A549 (cell line): ENCODE measurements around the gene MARCHF6. TPM values are rescaled to one million over a fixed set of nuclear protein-coding genes. Genes with fewer than 3 reads are reported as not detected.

Experiments used
- ATAC-seq, 2 experiments: fragments of 200-7000 bp in 1 of 2; fragments of >200 bp in 1 of 2; cut with Nextera tagmentation in 1 of 2; cut with Tn5 transposase in 1 of 2; 3 replicates each; pipeline versions ENCODE4 v1.8.0 to v1.9.1; 2018 to 2020; ENCODE audit warnings: mild to moderate bottlenecking in 1 of 2, moderate library complexity in 1 of 2
- CTCF ChIA-PET: fragments of 300-600 bp; sonication (Branson Sonifier 250); formaldehyde crosslinking; extraction: SDS; loops from one replicate; lab custom pipeline; 2021; ENCODE audit warnings: antibody characterized with exemption, inconsistent platforms; lab: Yijun Ruan, JAX
- POLR2A ChIA-PET: fragments of 350-600 bp; formaldehyde crosslinking; extraction: SDS; loops from one replicate; lab custom pipeline; 2021; ENCODE audit warnings: antibody characterized with exemption, inconsistent platforms; lab: Yijun Ruan, JAX
- DNase-seq, 2 experiments: peaks; one replicate each; pipeline versions ENCODE4 v3.0.0 to v3.0.0-alpha.2; 2011 to 2016; ENCODE audit warnings: low read depth in 1 of 2, low spot score in 1 of 2
- FAIRE-seq: peaks from 2 replicates; lab custom pipeline; 2011; peaks lifted over from hg19 to GRCh38; lab: Jason Lieb, UNC
- H3K27ac ChIP-seq, 2 experiments: fragments of >200 bp; sonication (Bioruptor Twin); formaldehyde crosslinking; 3 replicates each; pipeline ENCODE4 v1.5.1; 2016 to 2017
- H3K4me1 ChIP-seq: fragments of >200 bp; sonication (Bioruptor Twin); formaldehyde crosslinking; 3 replicates; pipeline ENCODE4 v1.6.1; 2016
- H3K4me2 ChIP-seq: fragments of >200 bp; sonication (Bioruptor Twin); formaldehyde crosslinking; 3 replicates; pipeline ENCODE4 v1.6.1; 2016
- H3K4me3 ChIP-seq: fragments of >200 bp; sonication (Bioruptor Twin); formaldehyde crosslinking; 3 replicates; pipeline ENCODE4 v1.5.1; 2016
- H3K9me3 ChIP-seq: fragments of >200 bp; sonication (Bioruptor Twin); formaldehyde crosslinking; 3 replicates; pipeline ENCODE4 v1.6.1; 2016
- CBX2 ChIP-seq: fragments of 200-600 bp; sonication (generic); IDR thresholded peaks from 2 replicates; pipeline ENCODE4 v1.6.1; 2016; ENCODE audit warnings: low read depth, mild to moderate bottlenecking, borderline replicate concordance
- CHD4 ChIP-seq: fragments of 200-600 bp; sonication (generic); IDR thresholded peaks from 2 replicates; pipeline ENCODE4 v1.6.1; 2016; ENCODE audit warnings: antibody characterized with exemption, mild to moderate bottlenecking, borderline replicate concordance
- EHF ChIP-seq: fragments of 250-450 bp; sonication (Bioruptor Pico); IDR thresholded peaks from 2 replicates; pipeline ENCODE4 v1.5.0; 2020; ENCODE audit warnings: mild to moderate bottlenecking
- ESRRA ChIP-seq: fragments of 150-350 bp; IDR thresholded peaks from 2 replicates; pipeline ENCODE4 v1.6.1; 2014; ENCODE audit warnings: mild to moderate bottlenecking, low read length, borderline replicate concordance
- FOSB ChIP-seq: fragments of 250-450 bp; sonication (Bioruptor Pico); IDR thresholded peaks from 2 replicates; pipeline ENCODE4 v1.5.0; 2020; ENCODE audit warnings: mild to moderate bottlenecking, moderate library complexity
- HOXB13 ChIP-seq: fragments of 250-450 bp; sonication (Bioruptor Pico); IDR thresholded peaks from 2 replicates; pipeline ENCODE4 v1.5.0; 2020; ENCODE audit warnings: low read depth, mild to moderate bottlenecking, moderate library complexity
- KDM1A ChIP-seq: fragments of 200-600 bp; sonication (generic); IDR thresholded peaks from 2 replicates; pipeline ENCODE4 v1.6.1; 2016; ENCODE audit warnings: low read depth, mild to moderate bottlenecking
- MAZ ChIP-seq: fragments of 150-350 bp; IDR thresholded peaks from 2 replicates; pipeline ENCODE4 v1.6.1; 2014; ENCODE audit warnings: antibody characterized with exemption, low read depth, low read length, borderline replicate concordance
- NFE2L2 ChIP-seq: fragments of 150-350 bp; conservative IDR thresholded peaks from 2 replicates; pipeline ENCODE4 v1.6.1; 2014; ENCODE audit warnings: low read length
- NR3C1 ChIP-seq: fragments of >200 bp; sonication (Bioruptor Twin); formaldehyde crosslinking; IDR thresholded peaks from 3 replicates; pipeline ENCODE4 v1.6.1; 2017
- PHF8 ChIP-seq: fragments of 200-600 bp; sonication (generic); IDR thresholded peaks from 2 replicates; pipeline ENCODE4 v1.6.1; 2016; ENCODE audit warnings: low read depth, mild to moderate bottlenecking, antibody characterized with exemption, moderate library complexity, borderline replicate concordance
- POLR2AphosphoS2 ChIP-seq: conservative IDR thresholded peaks from 2 replicates; pipeline ENCODE4 v1.6.1; 2012; ENCODE audit warnings: low read length, improper control_type of control experiment, inconsistent platforms
- RAD21 ChIP-seq, 2 experiments: fragments of >200 bp in 1 of 2; sonication (Bioruptor Twin) in 1 of 2; formaldehyde crosslinking in 1 of 2; IDR thresholded peaks in 1 of 2; conservative IDR thresholded peaks in 1 of 2; 2 replicates in 1 of 2; 3 replicates in 1 of 2; pipeline ENCODE4 v1.6.1; 2012 to 2018; ENCODE audit warnings: inconsistent platforms in 1 of 2
- RNF2 ChIP-seq: fragments of 200-600 bp; sonication (generic); IDR thresholded peaks from 2 replicates; pipeline ENCODE4 v1.6.1; 2016; ENCODE audit warnings: low read depth, mild to moderate bottlenecking, antibody characterized with exemption, moderate library complexity, borderline replicate concordance
- SREBF2 ChIP-seq: fragments of 450-650 bp; IDR thresholded peaks from 2 replicates; pipeline ENCODE4 v1.6.1; 2014; ENCODE audit warnings: mild to moderate bottlenecking, moderate library complexity
- ZC3H11A ChIP-seq: fragments of 450-650 bp; IDR thresholded peaks from 2 replicates; pipeline ENCODE4 v1.6.1; 2014; ENCODE audit warnings: antibody characterized with exemption, mild to moderate bottlenecking
- ZFP36 ChIP-seq: fragments of 450-650 bp; IDR thresholded peaks from 2 replicates; pipeline ENCODE4 v1.6.1; 2014; ENCODE audit warnings: borderline replicate concordance; ENCODE audit not compliant: partially characterized antibody
- WGBS: methylation state at CpG from one replicate; pipeline ENCODE4 v1.1.6; 2017; ENCODE audit errors: missing lambda C conversion rate; 5-methylcytosine and 5-hydroxymethylcytosine counted together
- polyA plus RNA-seq, 4 experiments: library from polyadenylated mRNA; depleted of rRNA in 3 of 4; stranded (reverse); fragments of >200 nt; fragmentation: RNase III in 1 of 4; extraction: RNeasy Plus Mini Kit Qiagen cat#74134 plus additional on column Dnase treatment in 1 of 4; gene quantifications; 2 replicates in 3 of 4; 3 replicates in 1 of 4; pipeline ENCODE4 v1.2.3, GENCODE V29; 2011 to 2017
- TF ChIP-seq, protein P1 (sequence below): IDR thresholded peaks from 2 replicates; pipeline ENCODE4 v1.6.1; 2012
- TF ChIP-seq, protein P2 (sequence below): fragments of >200 bp; sonication (Bioruptor Twin); formaldehyde crosslinking; IDR thresholded peaks from 3 replicates; pipeline ENCODE4 v1.6.1; 2016
- TF ChIP-seq, protein P3 (sequence below): fragments of 150-350 bp; IDR thresholded peaks from 2 replicates; pipeline ENCODE4 v1.6.1; 2014; ENCODE audit warnings: low read depth, mild to moderate bottlenecking, low read length
- TF ChIP-seq, protein P4 (sequence below): fragments of 250-450 bp; sonication (Bioruptor Pico); IDR thresholded peaks from 2 replicates; pipeline ENCODE4 v1.5.0; 2020; ENCODE audit warnings: low read depth, mild to moderate bottlenecking, moderate library complexity
- TF ChIP-seq, protein P5 (sequence below): IDR thresholded peaks from 2 replicates; pipeline ENCODE4 v1.6.1; 2012
- TF ChIP-seq, protein P6 (sequence below): fragments of 250-450 bp; sonication (Bioruptor Pico); IDR thresholded peaks from 2 replicates; pipeline ENCODE4 v1.5.0; 2021; ENCODE audit warnings: mild to moderate bottlenecking, moderate library complexity, borderline replicate concordance

MARCHF6 gene
- polyA plus RNA-seq, 2 of the 4 experiments (the other 2 are of a cell fraction) = 48.7 to 119 TPM

DNA sequence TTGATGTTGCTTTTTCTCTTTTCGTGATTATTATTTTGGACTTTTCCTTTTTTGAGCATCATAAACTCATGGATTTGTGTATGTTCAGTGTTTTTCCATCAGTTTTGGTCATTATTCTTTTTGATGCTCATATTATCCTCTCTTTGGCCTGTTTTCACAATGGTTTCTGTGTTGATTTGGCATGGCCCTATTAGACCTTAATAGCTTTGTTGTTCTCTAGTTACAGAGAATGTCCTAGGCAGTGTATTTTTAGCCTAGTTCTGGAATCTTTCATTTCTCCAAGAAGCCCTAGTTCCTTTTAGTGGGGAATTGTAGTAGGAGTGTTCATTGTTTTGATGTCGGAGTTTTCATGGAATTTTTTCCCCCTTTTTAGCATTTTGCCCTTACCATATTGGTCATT lies 46.9 kb downstream of the MARCHF6 start:
- DNase-seq (no peak), FAIRE-seq (no peak), ATAC-seq (no peak)
- Histone ChIP-seq H3K4me1 (peaks cover 6% of the 10 kb centered on the region; the same call in 2 of the 3 replicates), H3K4me2 (no peak overlapping the region), H3K27ac (no peak overlapping the region), H3K9me3 (no peaks in the 10 kb centered on the region), H3K4me3 (no peak overlapping the region)
- CTCF ChIA-PET = interaction anchor here (1.0 to 1.4 kb wide), 3 partner anchors 23 to 117 kb away, joined by 3 to 5 read pairs (median 3); no protein-coding TSS in a partner anchor
- TF ChIP-seq HOXB13 (CRISPR knock-in tag) (no peak), MAZ (no peak)
- 95% methylated on average over 2 of the region's 2 CpGs for WGBS
- POLR2A ChIA-PET = no interaction called here

DNA sequence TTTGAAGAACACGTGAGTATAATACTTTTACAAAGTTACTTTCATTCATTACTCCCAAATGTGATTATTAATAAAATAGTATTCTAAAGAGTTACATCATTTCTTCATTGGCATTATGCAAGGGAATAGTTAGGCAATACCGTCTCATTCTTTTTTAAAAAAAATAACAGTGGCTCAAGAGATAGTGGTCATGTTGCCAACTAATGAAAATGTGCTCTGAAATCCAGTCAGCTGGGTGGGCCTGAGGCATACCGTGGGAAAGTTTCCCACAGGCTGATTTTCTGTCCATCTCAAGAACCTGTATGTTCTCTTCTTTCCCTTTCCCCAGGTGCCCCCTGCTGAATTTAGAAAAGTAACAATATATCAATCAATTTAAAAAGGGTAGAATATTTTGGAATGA lies 47.3 kb downstream of the MARCHF6 start:
- CTCF ChIA-PET = interaction anchor here (1.0 to 1.4 kb wide), 2 partner anchors 43 to 117 kb away, joined by 3 read pairs; no protein-coding TSS in a partner anchor
- peaks cover 6% of the 10 kb centered on the region; the same call in 2 of the 3 replicates for H3K4me1 ChIP-seq
- 82% methylated on average over 3 of the region's 3 CpGs for WGBS
- ATAC-seq (no peak), DNase-seq (no peak), FAIRE-seq (no peak)
- H3K9me3 ChIP-seq = no peaks in the 10 kb centered on the region
- H3K27ac ChIP-seq = no peak overlapping the region
- TF ChIP-seq, protein P1, sequence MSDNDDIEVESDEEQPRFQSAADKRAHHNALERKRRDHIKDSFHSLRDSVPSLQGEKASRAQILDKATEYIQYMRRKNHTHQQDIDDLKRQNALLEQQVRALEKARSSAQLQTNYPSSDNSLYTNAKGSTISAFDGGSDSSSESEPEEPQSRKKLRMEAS = no peak
- TF ChIP-seq HOXB13 (CRISPR knock-in tag) (no peak), FOSB (CRISPR knock-in tag) (no peak), CBX2 (no peak), ESRRA (no peak), RAD21 (conservative IDR thresholded peaks at IDR 0.05 in 1 of 2, IDR thresholded peaks at IDR 0.05 in 1 of 2) (no peak), NR3C1 (no peak), CHD4 (no peak), POLR2AphosphoS2 (no peak), ZFP36 (no peak), SREBF2 (no peak), NFE2L2 (no peak), EHF (CRISPR knock-in tag) (no peak)
- TF ChIP-seq, protein P2, sequence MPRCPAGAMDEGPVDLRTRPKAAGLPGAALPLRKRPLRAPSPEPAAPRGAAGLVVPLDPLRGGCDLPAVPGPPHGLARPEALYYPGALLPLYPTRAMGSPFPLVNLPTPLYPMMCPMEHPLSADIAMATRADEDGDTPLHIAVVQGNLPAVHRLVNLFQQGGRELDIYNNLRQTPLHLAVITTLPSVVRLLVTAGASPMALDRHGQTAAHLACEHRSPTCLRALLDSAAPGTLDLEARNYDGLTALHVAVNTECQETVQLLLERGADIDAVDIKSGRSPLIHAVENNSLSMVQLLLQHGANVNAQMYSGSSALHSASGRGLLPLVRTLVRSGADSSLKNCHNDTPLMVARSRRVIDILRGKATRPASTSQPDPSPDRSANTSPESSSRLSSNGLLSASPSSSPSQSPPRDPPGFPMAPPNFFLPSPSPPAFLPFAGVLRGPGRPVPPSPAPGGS = no peak
- TF ChIP-seq, protein P3, sequence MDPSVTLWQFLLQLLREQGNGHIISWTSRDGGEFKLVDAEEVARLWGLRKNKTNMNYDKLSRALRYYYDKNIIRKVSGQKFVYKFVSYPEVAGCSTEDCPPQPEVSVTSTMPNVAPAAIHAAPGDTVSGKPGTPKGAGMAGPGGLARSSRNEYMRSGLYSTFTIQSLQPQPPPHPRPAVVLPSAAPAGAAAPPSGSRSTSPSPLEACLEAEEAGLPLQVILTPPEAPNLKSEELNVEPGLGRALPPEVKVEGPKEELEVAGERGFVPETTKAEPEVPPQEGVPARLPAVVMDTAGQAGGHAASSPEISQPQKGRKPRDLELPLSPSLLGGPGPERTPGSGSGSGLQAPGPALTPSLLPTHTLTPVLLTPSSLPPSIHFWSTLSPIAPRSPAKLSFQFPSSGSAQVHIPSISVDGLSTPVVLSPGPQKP = no peak
- TF ChIP-seq, protein P4, sequence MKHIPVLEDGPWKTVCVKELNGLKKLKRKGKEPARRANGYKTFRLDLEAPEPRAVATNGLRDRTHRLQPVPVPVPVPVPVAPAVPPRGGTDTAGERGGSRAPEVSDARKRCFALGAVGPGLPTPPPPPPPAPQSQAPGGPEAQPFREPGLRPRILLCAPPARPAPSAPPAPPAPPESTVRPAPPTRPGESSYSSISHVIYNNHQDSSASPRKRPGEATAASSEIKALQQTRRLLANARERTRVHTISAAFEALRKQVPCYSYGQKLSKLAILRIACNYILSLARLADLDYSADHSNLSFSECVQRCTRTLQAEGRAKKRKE (CRISPR knock-in tag) = no peak
- POLR2A ChIA-PET = no interaction called here
- no peak overlapping the region for H3K4me3 ChIP-seq
- H3K4me2 ChIP-seq = no peak overlapping the region

DNA sequence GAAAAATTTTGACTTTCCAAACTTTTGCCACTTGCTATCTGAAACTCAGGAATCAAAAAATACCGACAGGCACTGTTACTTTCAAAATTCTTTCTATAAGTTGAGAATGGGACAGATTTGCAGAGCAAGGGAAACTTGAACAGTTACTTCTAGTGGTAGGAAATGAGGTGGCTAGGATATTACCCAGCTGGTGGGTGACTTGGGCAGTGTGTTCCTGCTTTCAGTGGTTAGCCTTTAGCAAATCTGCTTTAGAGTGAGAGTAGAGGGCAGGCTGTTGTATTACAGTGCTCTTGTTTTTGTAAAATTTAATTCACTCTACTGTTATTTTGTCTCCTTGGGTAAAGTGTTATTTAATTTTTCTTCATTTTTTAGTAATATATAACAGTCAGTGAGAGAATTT lies 48.0 kb downstream of the MARCHF6 start:
- Histone ChIP-seq H3K9me3 (no peaks in the 10 kb centered on the region), H3K4me2 (no peak overlapping the region), H3K27ac (no peak overlapping the region), H3K4me3 (no peak overlapping the region), H3K4me1 (peaks cover 6% of the 10 kb centered on the region; the same call in 2 of the 3 replicates)
- ChIA-PET POLR2A (no interaction called here), CTCF (interaction anchor here (1.4 kb wide), 1 partner anchor 44 kb away, joined by 3 read pairs; no protein-coding TSS in a partner anchor)
- FAIRE-seq (no peak), DNase-seq (no peak), ATAC-seq (no peak)
- 87% methylated on average over 1 of the region's 1 CpG for WGBS
- no peak for TF ChIP-seq MAZ
- TF ChIP-seq KDM1A = no peak
- TF ChIP-seq, protein P5, sequence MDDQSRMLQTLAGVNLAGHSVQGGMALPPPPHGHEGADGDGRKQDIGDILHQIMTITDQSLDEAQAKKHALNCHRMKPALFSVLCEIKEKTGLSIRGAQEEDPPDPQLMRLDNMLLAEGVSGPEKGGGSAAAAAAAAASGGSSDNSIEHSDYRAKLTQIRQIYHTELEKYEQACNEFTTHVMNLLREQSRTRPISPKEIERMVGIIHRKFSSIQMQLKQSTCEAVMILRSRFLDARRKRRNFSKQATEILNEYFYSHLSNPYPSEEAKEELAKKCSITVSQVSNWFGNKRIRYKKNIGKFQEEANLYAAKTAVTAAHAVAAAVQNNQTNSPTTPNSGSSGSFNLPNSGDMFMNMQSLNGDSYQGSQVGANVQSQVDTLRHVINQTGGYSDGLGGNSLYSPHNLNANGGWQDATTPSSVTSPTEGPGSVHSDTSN = no peak
- no peak for TF ChIP-seq RNF2
- TF ChIP-seq FOSB (CRISPR knock-in tag) = no peak
- TF ChIP-seq PHF8 = no peak
- TF ChIP-seq ZC3H11A = no peak
- no peak for TF ChIP-seq ZFP36
- TF ChIP-seq, protein P6, sequence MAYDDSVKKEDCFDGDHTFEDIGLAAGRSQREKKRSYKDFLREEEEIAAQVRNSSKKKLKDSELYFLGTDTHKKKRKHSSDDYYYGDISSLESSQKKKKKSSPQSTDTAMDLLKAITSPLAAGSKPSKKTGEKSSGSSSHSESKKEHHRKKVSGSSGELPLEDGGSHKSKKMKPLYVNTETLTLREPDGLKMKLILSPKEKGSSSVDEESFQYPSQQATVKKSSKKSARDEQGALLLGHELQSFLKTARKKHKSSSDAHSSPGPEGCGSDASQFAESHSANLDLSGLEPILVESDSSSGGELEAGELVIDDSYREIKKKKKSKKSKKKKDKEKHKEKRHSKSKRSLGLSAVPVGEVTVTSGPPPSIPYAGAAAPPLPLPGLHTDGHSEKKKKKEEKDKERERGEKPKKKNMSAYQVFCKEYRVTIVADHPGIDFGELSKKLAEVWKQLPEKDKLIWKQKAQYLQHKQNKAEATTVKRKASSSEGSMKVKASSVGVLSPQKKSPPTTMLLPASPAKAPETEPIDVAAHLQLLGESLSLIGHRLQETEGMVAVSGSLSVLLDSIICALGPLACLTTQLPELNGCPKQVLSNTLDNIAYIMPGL (CRISPR knock-in tag) = no peak
